ENCODE results near the gene UBE3D. TPM values are rescaled to one million over a fixed set of nuclear protein-coding genes. Genes with fewer than 3 reads are reported as not detected.

UBE3D gene
- total and polyA plus RNA-seq, 2 of the 4 experiments (the other 2 are of a cell fraction): 3.2 to 6.3 TPM

DNA sequence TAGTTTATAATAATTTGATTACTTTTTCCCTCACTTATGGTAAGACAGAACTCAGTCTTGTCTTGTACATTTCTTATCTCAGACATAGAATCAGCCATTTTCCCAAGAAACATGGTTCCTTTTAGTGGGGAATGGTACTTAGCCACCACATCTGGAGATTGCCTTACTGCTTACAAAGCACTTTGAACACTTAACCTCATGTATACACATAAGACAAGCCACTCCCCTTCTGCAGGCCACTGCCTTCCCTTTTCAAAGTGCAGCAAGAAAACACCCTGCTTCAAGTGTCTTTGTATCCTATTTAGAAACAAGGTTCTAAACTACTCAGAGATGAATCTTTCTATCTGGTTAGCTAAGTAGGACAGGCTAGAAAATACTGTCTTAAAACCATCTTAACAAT lies 159.2 kb downstream of the UBE3D start:
- in situ Hi-C loops (cut with MboI; ENCODE audit: low sequenced_read_pairs): no loop called here
- Histone ChIP-seq H2BK120ac (ENCODE audit: low read depth, low read length) (no peak overlapping the region), H3K4ac (ENCODE audit: low read depth, low read length) (no peak overlapping the region), H2BK20ac (ENCODE audit: low read depth, low read length) (no peak overlapping the region; the same call in 1 of the 2 replicates), H3K9me1 (ENCODE audit: insufficient read depth, low read length) (no peaks in the 10 kb centered on the region), H2AK5ac (ENCODE audit: low read depth, low read length) (no peak overlapping the region), H3K4me2 (ENCODE audit: low read depth, low read length) (peak overlapping the region; percentile 46), H3K27me3 (ENCODE audit: control insufficient read depth, insufficient read depth, low read length) (no peaks in the 10 kb centered on the region), H3K4me3 (ENCODE audit: insufficient read depth, low read depth, low read length) (no peak overlapping the region), H3K27ac (ENCODE audit: insufficient read depth, low read length) (no peak overlapping the region), H3K56ac (ENCODE audit: extremely low read depth, insufficient read depth, low read length) (no peak overlapping the region), H2BK15ac (ENCODE audit: low read depth, low read length) (no peak overlapping the region), H3K79me1 (ENCODE audit: low read depth in 1 of 2, low read length in 2 of 2) (no peaks in the 10 kb centered on the region), H4K91ac (ENCODE audit: insufficient read depth, low read depth, low read length) (no peak overlapping the region), H3K23ac (ENCODE audit: low read depth, low read length) (no peak overlapping the region), H3K9ac (ENCODE audit: low read depth, low read length) (no peak overlapping the region), H2AK9ac (replicated peaks; ENCODE audit: low read depth, low read length, poor library complexity) (no peak overlapping the region), H2AFZ (replicated peaks; ENCODE audit: low read length, poor library complexity) (no peak overlapping the region), H3K36me3 (ENCODE audit: control insufficient read depth, insufficient read depth, low read length) (no peaks in the 10 kb centered on the region), H4K20me1 (ENCODE audit: insufficient read depth, low read length) (no peaks in the 10 kb centered on the region), H3K9me3 (ENCODE audit: control insufficient read depth, insufficient read depth, low read length) (no peaks in the 10 kb centered on the region), H4K5ac (ENCODE audit: low read depth, low read length) (no peak overlapping the region), H4K8ac (ENCODE audit: low read depth in 2 of 2, low read length in 2 of 2) (no peak overlapping the region), H3K18ac (ENCODE audit: low read depth, low read length) (no peak overlapping the region), H3K4me1 (ENCODE audit: control insufficient read depth, insufficient read depth, low read length) (0 out of 2 replicates have a peak, but pooled peaks cover 2% of the 10 kb centered on the region), H3K14ac (replicated peaks; ENCODE audit: low read depth, low read length) (no peak overlapping the region), H2BK5ac (ENCODE audit: low read depth, low read length, poor library complexity, severe bottlenecking) (no peak overlapping the region)
- intact Hi-C loops (cut with micrococcal nuclease): loop anchor here (2.0 to 10.0 kb wide), 2 partner anchors 46 to 148 kb away; no protein-coding TSS in a partner anchor
- ATAC-seq (ENCODE audit: low read depth) (peak; percentile 81), DNase-seq (peak; percentile 50)
- TF ChIP-seq MAFK (IDR thresholded peaks at IDR 0.05; ENCODE audit: low read depth, low read length): peak; percentile 21; the same call in 1 of the 2 replicates
- TF ChIP-seq, protein P1, sequence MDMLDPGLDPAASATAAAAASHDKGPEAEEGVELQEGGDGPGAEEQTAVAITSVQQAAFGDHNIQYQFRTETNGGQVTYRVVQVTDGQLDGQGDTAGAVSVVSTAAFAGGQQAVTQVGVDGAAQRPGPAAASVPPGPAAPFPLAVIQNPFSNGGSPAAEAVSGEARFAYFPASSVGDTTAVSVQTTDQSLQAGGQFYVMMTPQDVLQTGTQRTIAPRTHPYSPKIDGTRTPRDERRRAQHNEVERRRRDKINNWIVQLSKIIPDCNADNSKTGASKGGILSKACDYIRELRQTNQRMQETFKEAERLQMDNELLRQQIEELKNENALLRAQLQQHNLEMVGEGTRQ (IDR thresholded peaks at IDR 0.05; ENCODE audit: low read depth, low read length): no peak
- dilution Hi-C loops (cut with HindIII; ENCODE audit: low sequenced_read_pairs, unreplicated experiment): no loop called here
- POLR2A ChIA-PET (ENCODE audit: unreplicated experiment): no interaction called here
- BruUV-seq (replicated peaks): no TSS peak
- CTCF ChIA-PET: no interaction called here

All from IMR-90 (cell line).